Rectal smooth muscle tissue (tissue), 1 donor: ENCODE results near the gene GPR162.

Experiments
- H3K27ac ChIP-seq: one replicate; pipeline ENCODE4 v1.7.0; 2013; ENCODE audit warnings: low read depth, low read length, inconsistent platforms
- H3K27me3 ChIP-seq: one replicate; pipeline ENCODE4 v1.7.0; 2013; ENCODE audit warnings: low read length; ENCODE audit not compliant: control insufficient read depth, insufficient read depth
- H3K36me3 ChIP-seq: one replicate; pipeline ENCODE4 v1.7.0; 2013; ENCODE audit warnings: low read length; ENCODE audit not compliant: control insufficient read depth, insufficient read depth
- H3K4me1 ChIP-seq: one replicate; pipeline ENCODE4 v1.7.0; 2013; ENCODE audit warnings: low read length; ENCODE audit not compliant: control insufficient read depth, insufficient read depth
- H3K4me3 ChIP-seq: one replicate; pipeline ENCODE4 v1.7.0; 2013; ENCODE audit warnings: low read length
- H3K9ac ChIP-seq: one replicate; pipeline ENCODE4 v1.7.0; 2013; ENCODE audit warnings: low read length

GPR162 gene

DNA sequence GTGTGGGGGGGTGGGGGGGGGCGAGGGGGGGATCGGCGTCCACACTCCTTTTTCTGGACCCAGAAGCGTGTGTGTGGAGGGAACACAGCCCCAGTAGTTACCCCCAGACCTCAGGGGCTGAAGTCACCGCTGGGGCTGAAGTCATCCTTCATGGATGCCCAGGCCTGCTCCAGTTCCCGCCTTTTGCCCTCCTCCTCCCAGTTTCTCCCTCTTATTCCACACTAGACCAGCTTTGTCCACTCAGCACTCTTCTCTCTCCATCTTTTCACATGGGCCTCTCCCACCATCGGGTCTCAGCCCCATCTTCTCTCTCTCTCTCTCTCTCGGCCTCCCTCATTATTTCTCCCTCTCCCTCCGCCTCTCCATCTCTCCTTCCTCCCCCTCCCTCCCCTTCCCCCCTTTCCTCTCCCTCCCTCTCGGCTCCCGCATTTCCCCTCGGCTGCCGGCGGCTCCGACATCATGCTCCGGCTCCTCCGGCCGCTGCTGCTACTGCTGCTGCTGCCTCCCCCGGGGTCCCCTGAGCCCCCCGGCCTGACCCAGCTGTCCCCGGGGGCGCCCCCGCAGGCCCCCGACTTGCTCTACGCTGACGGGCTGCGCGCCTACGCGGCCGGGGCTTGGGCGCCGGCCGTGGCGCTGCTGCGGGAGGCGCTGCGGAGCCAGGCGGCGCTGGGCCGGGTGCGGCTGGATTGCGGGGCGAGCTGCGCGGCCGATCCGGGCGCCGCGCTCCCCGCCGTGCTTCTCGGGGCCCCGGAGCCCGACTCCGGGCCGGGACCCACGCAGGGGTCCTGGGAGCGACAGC, 6.6 kb downstream of the GPR162 start, which contains the start of gene P3H3:
Gene P3H3 (plus strand): TSS at position 426 of the 799 bp plus-strand sequence. CDS start 34 bp downstream, at position 460.
- Histone ChIP-seq H3K27me3 (peaks cover 3% of the 10 kb centered on the region), H3K4me3 (peak within 1 kb of the TSS; percentile 87), H3K4me1 (peaks cover 15% of the 10 kb centered on the region), H3K27ac (peak within 1 kb of the TSS; percentile 82), H3K36me3 (no peaks in the 10 kb centered on the region), H3K9ac (peak within 1 kb of the TSS; percentile 85)

DNA sequence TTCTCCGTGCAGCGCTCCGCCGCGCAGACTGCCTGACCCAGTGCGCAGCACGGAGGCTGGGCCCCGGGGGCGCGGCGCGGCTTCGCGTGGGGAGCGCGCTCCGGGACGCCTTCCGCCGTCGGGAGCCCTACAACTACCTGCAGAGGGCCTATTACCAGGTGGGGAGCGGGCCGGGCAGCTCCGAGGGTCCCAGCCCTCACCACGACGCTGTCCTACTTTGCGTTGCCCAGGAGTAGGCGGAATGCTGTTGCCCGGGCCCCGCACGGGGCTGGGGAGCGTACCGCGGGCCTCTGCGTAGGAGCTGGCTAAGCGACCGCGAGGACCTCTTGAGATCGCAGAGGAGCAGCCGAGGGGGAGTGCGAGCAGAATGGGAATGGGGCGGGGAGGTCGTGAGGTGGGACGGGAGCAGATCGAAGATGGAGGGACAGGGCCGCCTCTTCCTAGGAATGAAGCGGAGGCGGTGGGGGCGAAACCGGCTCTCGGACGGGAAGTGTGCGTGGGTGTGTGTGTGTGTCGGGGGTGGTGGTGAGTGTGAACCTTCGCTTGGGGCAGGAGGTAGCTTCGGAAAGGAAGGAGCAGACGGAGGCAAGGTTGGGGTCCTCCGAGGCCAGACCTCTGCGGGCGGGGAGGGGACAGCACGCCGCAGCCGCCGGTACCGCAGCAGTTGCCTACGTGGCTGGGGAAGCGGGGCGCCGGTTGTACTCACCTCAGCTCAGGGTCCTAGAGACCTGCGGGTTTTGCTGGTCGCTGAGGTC, 7.3 kb downstream of the GPR162 start:
- Histone ChIP-seq H3K4me3 (peak overlapping the region; percentile 87), H3K36me3 (no peaks in the 10 kb centered on the region), H3K9ac (peak overlapping the region; percentile 85), H3K4me1 (peaks cover 15% of the 10 kb centered on the region), H3K27ac (peak overlapping the region; percentile 82), H3K27me3 (peaks cover 3% of the 10 kb centered on the region)

DNA sequence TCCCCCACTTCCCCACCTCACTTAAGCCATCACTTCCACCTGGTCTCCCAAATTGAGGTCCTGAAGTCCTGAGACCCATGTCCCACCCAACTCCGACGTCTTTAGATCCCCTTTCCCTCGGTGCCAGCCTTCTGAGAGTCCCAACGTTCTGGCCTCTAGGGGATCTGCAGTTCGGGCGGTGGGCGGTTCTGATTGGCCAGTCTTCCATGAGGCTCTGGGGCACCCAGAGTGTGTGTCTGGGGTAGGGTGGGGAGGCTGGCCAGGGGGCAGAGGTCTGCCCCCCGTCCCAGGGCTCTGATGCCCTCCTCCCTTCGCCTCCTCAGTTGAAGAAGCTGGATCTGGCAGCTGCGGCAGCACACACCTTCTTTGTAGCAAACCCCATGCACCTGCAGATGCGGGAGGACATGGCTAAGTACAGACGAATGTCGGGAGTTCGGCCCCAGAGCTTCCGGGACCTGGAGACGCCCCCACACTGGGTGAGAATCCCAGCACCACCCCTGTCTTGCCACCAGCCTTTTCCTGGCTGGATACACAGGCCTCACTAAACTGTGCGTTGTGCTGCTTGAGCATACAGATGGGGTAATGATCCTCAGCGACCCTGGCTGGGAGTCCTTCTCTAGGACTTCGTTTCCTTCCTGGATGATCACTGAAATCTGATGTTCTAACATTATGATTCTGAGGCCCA, 8.1 kb downstream of the GPR162 start:
- peak overlapping the region; percentile 82 for H3K27ac ChIP-seq
- no peaks in the 10 kb centered on the region for H3K36me3 ChIP-seq
- H3K9ac ChIP-seq = no peak overlapping the region
- peaks cover 3% of the 10 kb centered on the region for H3K27me3 ChIP-seq
- H3K4me1 ChIP-seq = peaks cover 15% of the 10 kb centered on the region
- peak overlapping the region; percentile 87 for H3K4me3 ChIP-seq

DNA sequence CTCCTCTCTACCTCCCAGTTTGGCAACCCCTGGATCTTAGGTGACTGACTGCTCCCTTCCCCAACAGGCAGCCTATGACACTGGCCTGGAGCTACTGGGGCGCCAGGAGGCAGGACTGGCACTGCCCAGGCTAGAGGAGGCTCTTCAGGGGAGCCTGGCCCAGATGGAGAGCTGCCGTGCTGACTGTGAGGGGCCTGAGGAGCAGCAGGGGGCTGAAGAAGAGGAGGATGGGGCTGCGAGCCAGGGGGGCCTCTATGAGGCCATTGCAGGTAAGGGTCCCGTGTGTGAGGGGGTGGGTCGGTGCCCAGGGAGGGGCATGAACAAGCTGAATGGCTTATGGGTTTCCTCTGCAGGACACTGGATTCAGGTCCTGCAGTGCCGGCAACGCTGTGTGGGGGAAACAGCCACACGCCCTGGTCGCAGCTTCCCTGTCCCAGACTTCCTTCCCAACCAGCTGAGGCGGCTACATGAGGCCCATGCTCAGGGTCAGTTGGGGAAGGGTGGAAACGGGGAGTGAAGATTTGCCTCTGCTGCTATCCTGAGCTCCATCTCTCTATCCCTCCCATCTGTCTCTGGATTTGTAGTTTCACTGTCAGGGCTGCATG, 8.8 kb downstream of the GPR162 start:
- no peak overlapping the region for H3K4me3 ChIP-seq
- H3K27me3 ChIP-seq = no peaks in the 10 kb centered on the region
- no peak overlapping the region for H3K9ac ChIP-seq
- H3K4me1 ChIP-seq = peaks cover 8% of the 10 kb centered on the region
- no peaks in the 10 kb centered on the region for H3K36me3 ChIP-seq
- no peak overlapping the region for H3K27ac ChIP-seq

DNA sequence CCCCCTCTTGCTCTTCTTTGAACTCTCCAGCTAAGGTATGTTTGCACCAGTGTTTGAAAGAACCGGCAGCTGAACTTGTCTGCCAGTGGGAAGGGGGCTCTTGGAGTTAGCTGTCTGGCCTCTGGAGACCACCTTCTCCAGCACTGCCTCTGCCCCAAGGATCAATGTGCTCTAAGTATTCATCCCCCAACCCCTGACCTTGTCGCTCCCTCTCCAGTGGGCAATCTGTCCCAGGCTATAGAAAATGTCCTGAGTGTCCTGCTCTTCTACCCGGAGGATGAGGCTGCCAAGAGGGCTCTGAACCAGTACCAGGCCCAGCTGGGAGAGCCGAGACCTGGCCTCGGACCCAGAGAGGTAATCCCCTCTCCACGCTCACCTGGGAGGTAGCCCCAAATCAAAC, 9.4 kb downstream of the GPR162 start:
- H3K4me3 ChIP-seq = no peak overlapping the region
- H3K27ac ChIP-seq = no peak overlapping the region
- H3K9ac ChIP-seq = no peak overlapping the region
- no peaks in the 10 kb centered on the region for H3K36me3 ChIP-seq
- H3K27me3 ChIP-seq = no peaks in the 10 kb centered on the region
- H3K4me1 ChIP-seq = peaks cover 7% of the 10 kb centered on the region

DNA sequence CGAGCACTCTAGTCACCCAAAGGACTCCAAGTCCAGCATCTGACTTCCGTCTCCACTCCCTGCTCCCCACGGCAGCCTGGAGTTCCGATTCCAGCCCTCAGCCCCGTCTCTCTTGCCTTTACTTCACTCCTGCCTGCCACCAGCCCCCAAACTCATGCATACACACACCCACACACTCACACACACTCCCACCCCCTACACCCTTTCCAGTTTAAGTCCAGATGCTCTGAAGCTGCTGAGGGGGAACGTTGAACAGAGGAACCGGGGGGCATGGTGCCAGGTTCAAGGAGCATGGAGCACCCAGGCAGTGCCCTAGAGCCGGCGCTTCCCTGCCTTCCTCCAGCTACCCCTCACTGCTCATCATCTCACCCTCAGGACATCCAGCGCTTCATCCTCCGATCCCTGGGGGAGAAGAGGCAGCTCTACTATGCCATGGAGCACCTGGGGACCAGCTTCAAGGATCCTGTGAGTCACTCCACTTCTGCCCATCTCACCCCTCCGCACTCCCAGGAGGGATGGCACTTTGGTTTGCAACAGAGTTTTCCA, 9.9 kb downstream of the GPR162 start:
- Histone ChIP-seq H3K27me3 (no peaks in the 10 kb centered on the region), H3K4me1 (peaks cover 7% of the 10 kb centered on the region), H3K4me3 (no peak overlapping the region), H3K36me3 (peaks cover under 1% of the 10 kb centered on the region), H3K9ac (no peak overlapping the region), H3K27ac (no peak overlapping the region)

DNA sequence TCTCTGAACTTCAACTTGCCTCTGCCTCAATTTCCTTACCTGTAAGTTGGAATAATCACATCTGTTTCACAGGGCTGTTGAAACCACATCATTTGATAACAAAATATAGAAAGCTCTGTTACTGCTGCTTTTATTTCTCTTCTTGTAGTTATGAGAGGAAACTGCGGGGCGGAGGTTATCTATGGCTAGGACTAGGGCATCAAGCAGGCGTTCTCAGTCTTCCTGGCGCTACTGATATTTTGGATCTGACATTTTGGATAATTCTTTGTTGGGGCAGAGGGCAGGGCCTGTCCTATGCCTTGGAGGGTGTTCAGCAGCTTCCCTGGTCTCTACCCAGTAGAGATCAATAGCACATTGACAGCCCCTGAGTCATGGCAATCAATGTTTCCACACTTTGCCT, 10.5 kb downstream of the GPR162 start:
- peaks cover 4% of the 10 kb centered on the region for H3K4me1 ChIP-seq
- H3K9ac ChIP-seq = no peak overlapping the region
- no peak overlapping the region for H3K27ac ChIP-seq
- no peaks in the 10 kb centered on the region for H3K27me3 ChIP-seq
- no peak overlapping the region for H3K4me3 ChIP-seq
- peaks cover 2% of the 10 kb centered on the region for H3K36me3 ChIP-seq

DNA sequence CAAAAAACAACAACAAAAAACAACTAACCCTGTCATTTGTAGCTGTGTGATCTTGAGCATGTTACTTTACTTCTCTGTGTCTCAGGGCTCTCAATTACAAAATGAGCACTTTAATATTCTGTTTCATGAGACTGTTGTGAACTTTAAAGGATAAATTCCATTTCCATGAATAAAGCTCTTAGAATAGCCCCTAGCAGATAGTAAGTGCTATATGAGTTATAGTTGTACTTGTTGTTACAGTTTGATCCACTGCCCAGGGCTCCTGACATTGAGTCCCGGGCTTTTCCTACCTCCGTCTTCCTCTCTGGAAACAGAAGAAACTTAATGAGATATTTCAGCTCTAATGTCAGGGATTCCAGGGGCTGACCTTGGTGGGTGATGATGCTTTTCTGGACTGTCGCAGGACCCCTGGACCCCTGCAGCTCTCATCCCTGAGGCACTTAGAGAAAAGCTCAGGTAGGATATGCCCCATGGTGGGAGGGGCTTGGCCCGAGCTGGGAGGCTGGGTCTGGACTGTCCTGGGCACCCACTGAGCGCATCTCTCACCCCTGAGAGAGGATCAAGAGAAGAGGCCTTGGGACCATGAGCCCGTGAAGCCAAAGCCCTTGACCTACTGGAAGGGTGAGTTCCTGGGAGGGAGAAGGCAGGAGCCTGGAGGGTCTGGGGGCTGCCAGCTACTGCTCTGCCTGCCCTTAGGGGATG, 11.7 kb downstream of the GPR162 start:
- Histone ChIP-seq H3K27me3 (no peaks in the 10 kb centered on the region), H3K4me1 (no peaks in the 10 kb centered on the region), H3K27ac (no peak overlapping the region), H3K36me3 (peaks cover 7% of the 10 kb centered on the region), H3K4me3 (no peak overlapping the region), H3K9ac (no peak overlapping the region)

DNA sequence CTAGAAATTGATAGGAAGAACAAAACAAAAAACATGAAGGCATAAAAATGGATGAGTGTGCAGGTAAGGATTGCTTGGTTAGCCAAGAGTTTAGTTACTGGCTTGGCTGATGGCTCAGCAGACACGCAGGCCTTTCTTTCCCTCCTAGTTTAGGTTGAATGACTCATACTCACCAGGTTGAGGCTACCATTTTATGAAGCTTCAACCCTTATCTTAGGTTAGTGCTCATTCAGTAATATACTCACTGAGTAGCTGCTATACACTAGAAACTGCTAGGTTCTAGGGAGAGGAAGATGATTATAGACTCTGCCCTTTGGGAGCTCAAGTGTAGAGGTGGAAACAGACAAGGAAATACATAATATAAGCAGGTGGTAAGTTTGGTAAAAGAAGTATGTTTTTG, 12.6 kb downstream of the GPR162 start:
- no peaks in the 10 kb centered on the region for H3K27me3 ChIP-seq
- no peaks in the 10 kb centered on the region for H3K4me1 ChIP-seq
- no peak overlapping the region for H3K9ac ChIP-seq
- peaks cover 7% of the 10 kb centered on the region for H3K36me3 ChIP-seq
- H3K27ac ChIP-seq = no peak overlapping the region
- H3K4me3 ChIP-seq = no peak overlapping the region

DNA sequence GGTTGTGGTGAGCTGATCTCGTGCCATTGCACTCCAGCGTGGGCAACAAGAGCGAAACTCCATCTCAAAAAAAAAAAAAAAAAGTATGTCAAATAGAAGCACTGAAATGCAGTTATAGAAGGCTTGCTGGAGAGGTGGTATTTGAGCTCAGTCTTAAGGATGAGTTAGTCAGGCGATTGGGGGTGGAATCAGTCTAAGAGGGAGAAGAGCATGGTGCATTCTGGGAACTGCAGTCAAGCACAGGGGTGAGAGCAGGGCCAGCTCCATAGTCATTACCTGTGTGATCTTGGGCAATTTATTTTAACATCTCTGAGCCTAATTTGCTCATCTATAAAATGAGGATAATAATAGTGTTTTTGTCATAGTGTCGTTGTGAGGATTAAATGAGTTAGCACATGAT, 13.3 kb downstream of the GPR162 start:
- no peaks in the 10 kb centered on the region for H3K27me3 ChIP-seq
- no peak overlapping the region for H3K27ac ChIP-seq
- H3K9ac ChIP-seq = no peak overlapping the region
- no peak overlapping the region for H3K4me3 ChIP-seq
- peaks cover 7% of the 10 kb centered on the region for H3K36me3 ChIP-seq
- no peaks in the 10 kb centered on the region for H3K4me1 ChIP-seq

DNA sequence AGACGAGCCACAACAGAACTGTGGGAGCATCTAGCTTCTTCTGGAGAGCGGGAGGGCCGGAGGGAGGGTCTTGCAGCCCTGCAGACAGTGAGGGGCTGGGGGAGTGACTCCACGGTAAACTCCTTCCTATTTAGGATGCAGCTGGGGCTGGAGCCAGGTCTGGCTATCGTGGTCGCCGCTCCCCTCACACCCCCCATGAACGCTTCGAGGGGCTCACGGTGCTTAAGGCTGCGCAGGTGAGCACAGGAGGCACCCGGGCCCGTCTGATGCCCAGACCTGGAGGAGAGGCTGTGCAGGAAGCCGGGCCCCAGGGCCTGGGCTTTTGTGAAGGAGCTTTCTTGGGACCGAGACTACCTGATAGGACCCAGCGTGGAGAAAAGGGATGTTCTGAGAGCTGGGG, 15.2 kb downstream of the GPR162 start:
- no peak overlapping the region for H3K4me3 ChIP-seq
- H3K27me3 ChIP-seq = no peaks in the 10 kb centered on the region
- no peak overlapping the region for H3K27ac ChIP-seq
- H3K4me1 ChIP-seq = no peaks in the 10 kb centered on the region
- peaks cover 7% of the 10 kb centered on the region for H3K36me3 ChIP-seq
- H3K9ac ChIP-seq = no peak overlapping the region
